ENCODE results near the gene RAF1. TPM values are rescaled to one million over a fixed set of nuclear protein-coding genes. Genes with fewer than 3 reads are reported as not detected.

The RAF1 gene
- total and polyA plus RNA-seq, 9 of the 15 experiments (the other 6 are each of a cell fraction or from before 2014, with no cell fraction given): 28.0 to 183 (median 85.6) TPM

GRCh38 chr3:12556314-12556689, 107.6 kb downstream of the RAF1 start (continued):
- no peak for TF ChIP-seq SREBF2 (CRISPR knock-in tag; IDR thresholded peaks at IDR 0.05)
- 0 out of 2 replicates have a peak, but pooled peaks have one; percentile 5 for TF ChIP-seq ARID1B (IDR thresholded peaks at IDR 0.05)
- no peak for TF ChIP-seq TCF7L2 (IDR thresholded peaks at IDR 0.05; ENCODE audit: low read depth, low read length)
- TF ChIP-seq MCM3 (IDR thresholded peaks at IDR 0.05): no peak
- TF ChIP-seq, protein P1, sequence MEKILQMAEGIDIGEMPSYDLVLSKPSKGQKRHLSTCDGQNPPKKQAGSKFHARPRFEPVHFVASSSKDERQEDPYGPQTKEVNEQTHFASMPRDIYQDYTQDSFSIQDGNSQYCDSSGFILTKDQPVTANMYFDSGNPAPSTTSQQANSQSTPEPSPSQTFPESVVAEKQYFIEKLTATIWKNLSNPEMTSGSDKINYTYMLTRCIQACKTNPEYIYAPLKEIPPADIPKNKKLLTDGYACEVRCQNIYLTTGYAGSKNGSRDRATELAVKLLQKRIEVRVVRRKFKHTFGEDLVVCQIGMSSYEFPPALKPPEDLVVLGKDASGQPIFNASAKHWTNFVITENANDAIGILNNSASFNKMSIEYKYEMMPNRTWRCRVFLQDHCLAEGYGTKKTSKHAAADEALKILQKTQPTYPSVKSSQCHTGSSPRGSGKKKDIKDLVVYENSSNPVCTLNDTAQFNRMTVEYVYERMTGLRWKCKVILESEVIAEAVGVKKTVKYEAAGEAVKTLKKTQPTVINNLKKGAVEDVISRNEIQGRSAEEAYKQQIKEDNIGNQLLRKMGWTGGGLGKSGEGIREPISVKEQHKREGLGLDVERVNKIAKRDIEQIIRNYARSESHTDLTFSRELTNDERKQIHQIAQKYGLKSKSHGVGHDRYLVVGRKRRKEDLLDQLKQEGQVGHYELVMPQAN (IDR thresholded peaks at IDR 0.05; ENCODE audit: borderline replicate concordance): peak; percentile 53; the same call in 1 of the 2 replicates
- peak in 2 of 3 experiments; percentile 11 to 29 for TF ChIP-seq YY1 (IDR thresholded peaks at IDR 0.05; ENCODE audit: borderline replicate concordance in 1 of 3, control insufficient read depth in 1 of 3, extremely low read depth in 1 of 3, insufficient read depth in 3 of 3, insufficient read length in 1 of 3, insufficient replicate concordance in 2 of 3, low read depth in 1 of 3, low read length in 2 of 3)
- TF ChIP-seq, protein P2, sequence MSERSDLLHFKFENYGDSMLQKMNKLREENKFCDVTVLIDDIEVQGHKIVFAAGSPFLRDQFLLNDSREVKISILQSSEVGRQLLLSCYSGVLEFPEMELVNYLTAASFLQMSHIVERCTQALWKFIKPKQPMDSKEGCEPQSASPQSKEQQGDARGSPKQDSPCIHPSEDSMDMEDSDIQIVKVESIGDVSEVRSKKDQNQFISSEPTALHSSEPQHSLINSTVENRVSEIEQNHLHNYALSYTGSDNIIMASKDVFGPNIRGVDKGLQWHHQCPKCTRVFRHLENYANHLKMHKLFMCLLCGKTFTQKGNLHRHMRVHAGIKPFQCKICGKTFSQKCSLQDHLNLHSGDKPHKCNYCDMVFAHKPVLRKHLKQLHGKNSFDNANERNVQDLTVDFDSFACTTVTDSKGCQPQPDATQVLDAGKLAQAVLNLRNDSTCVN (CRISPR knock-in tag; IDR thresholded peaks at IDR 0.05): peak; percentile 84
- 0 out of 2 replicates have a peak, but pooled peaks have one; percentile 26 for TF ChIP-seq SMARCA4 (IDR thresholded peaks at IDR 0.05)
- TF ChIP-seq SMARCE1 (IDR thresholded peaks at IDR 0.05): peak; percentile 75
- peak; percentile 65; the same call in 1 of the 2 replicates for TF ChIP-seq NBN (IDR thresholded peaks at IDR 0.05; ENCODE audit: low read depth)
- TF ChIP-seq ZNF696 (CRISPR knock-in tag; conservative IDR thresholded peaks at IDR 0.05): no peak

Data from K562 (cell line).